ENCODE data around the gene FGGY.
A peak's percentile ranks its signal among the peaks of the same experiment; 100 is the strongest.

Gene FGGY

DNA sequence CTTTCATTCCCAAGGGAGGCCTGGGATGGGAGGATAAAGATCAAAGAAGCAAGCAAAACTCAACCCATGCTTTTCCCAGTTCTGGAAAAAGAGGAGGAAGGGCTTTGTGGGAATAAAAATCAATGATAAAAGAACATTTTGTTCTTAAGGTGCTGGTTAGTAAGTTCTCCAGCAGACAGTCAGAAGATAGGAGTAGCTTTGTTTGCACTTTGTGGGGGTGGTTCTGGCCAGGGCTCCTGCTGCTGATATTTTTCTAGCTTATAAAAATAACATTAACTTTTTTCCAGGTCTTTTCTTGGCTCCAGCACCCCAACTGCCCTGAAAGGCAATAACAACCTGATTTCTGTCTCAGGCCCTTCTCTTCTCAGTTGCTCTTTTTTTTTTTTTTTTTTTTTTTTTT lies 220.0 kb downstream of the FGGY start:
- TF ChIP-seq CTCF (conservative IDR thresholded peaks at IDR 0.05; ENCODE audit: low read length), result no peak
- no peak overlapping the region for H3K4me3 ChIP-seq (ENCODE audit: low read length)
- DNase-seq (ENCODE audit: low read depth), result no peak

DNA sequence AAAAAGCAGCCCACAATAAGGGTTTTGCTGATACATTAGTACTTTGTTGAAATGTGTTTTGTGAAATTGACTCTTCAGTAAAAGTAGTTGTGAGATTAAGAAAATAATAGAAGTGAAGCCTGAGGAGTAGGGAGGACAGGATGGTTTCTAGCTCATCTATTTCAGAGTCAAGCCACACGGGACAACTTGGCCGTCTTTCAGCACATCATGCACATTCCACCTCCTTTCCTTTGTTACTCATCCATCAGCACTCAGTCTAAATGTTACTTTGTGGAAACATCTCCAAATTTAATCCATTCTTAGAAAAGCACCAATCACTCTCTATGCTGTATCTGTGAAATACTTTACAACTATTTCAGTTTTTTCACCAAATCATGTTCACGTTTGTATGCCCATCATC lies 223.3 kb downstream of the FGGY start:
- H3K4me3 ChIP-seq (ENCODE audit: low read length), result no peak overlapping the region
- no peak for TF ChIP-seq CTCF (conservative IDR thresholded peaks at IDR 0.05; ENCODE audit: low read length)
- peak; percentile 41 for DNase-seq (ENCODE audit: low read depth)

GRCh38 chr1:59520827-59521418 lies 224.0 kb downstream of the FGGY start:
- peak; percentile 25 for DNase-seq (ENCODE audit: low read depth)
- no peak for TF ChIP-seq CTCF (conservative IDR thresholded peaks at IDR 0.05; ENCODE audit: low read length)
- no peak overlapping the region for H3K4me3 ChIP-seq (ENCODE audit: low read length)

GRCh38 chr1:59521456-59521855 lies 224.6 kb downstream of the FGGY start:
- no peak for TF ChIP-seq CTCF (conservative IDR thresholded peaks at IDR 0.05; ENCODE audit: low read length)
- no peak overlapping the region for H3K4me3 ChIP-seq (ENCODE audit: low read length)
- DNase-seq (ENCODE audit: low read depth), result no peak

GRCh38 chr1:59522925-59523505 lies 226.1 kb downstream of the FGGY start:
- DNase-seq (ENCODE audit: low read depth), result no peak
- H3K4me3 ChIP-seq (ENCODE audit: low read length), result no peak overlapping the region
- no peak for TF ChIP-seq CTCF (conservative IDR thresholded peaks at IDR 0.05; ENCODE audit: low read length)

DNA sequence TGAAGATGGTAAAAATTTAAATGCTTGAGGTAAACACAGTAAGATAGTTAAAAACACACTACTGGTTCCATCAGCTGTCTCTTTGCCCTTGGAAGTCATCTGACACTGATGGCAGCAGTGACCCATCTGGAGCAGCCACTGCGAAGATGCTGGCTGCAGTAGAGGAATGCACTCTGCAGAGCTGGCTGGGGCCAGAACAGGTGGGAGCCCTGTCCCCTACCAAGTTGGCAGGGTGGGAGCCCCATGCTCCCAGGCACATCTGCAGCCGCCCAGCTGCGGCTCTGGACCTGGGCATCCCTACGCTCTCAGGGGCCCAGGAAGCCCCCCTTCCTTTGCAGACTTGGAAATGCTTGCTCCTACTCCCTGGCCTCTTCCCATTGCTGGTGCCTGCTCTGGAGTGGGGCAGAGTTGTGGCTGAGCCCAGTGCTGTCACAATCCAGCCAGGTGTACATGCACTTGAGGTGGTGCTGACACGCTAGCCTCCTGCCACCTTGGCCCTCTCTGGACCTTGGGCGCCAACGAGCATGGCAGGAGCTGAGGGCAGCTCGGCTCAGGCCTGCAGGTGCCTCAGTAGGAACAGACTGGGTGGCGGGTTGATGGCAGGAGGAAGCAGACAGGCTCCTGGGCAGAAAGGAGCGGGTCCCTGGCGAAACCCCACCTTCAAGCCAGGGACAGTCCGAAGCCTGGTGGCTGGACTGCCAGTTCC lies 227.0 kb downstream of the FGGY start:
- no peak overlapping the region for H3K4me3 ChIP-seq (ENCODE audit: low read length)
- no peak for DNase-seq (ENCODE audit: low read depth)
- no peak for TF ChIP-seq CTCF (conservative IDR thresholded peaks at IDR 0.05; ENCODE audit: low read length)

DNA sequence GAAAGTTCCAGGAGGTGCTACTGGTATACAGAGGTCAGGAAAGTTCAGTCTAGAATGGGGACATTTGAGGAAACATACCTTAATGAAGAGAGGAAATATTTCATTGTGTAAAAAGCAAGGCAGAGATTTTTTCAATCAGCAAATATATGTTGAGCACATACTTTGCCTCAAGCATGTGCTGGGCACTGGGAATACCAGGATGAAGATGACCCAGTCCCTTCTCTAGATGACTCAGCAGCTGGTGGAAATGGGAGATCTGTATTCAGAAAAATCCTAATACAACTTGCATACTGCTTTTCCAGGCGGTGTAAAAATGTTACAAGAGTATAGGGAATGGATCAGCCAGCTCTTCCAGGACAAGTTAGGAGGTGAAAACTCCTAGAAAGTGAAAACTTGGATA lies 229.3 kb downstream of the FGGY start:
- TF ChIP-seq CTCF (conservative IDR thresholded peaks at IDR 0.05; ENCODE audit: low read length), result no peak
- no peak for DNase-seq (ENCODE audit: low read depth)

More for the DNA sequence above, 229.3 kb downstream of the FGGY start:
- H3K4me3 ChIP-seq (ENCODE audit: low read length), result no peak overlapping the region

Measured in AG10803 (cell line).